Heart left ventricle (tissue), 13 donors: ENCODE measurements around the gene CAMP.

Experiments used
- CTCF ChIP-seq, 12 donors: fragments of 200-600 bp; sonication (generic) in 4 of 12; IDR thresholded peaks; one replicate each; pipeline versions ENCODE4 v1.5.0 to v1.8.0; 2018 to 2022; ENCODE audit warnings: antibody characterized with exemption in 12 of 12, mild to moderate bottlenecking in 5 of 12
- POLR2A ChIP-seq, 2 donors: fragments of 450-650 bp; IDR thresholded peaks; one replicate each; pipeline ENCODE4 v1.6.1; 2017; ENCODE audit warnings: antibody characterized with exemption in 2 of 2, mild to moderate bottlenecking in 2 of 2, moderate library complexity in 2 of 2
- donor health status: ischemic (EF 13 %, LVEDD 7.1; RV severe dilation, severe dysfunction).
- donor health status: DM: no; HTN: yes; CAD: no.
- donor health status: DM: no; HTN: no; CAD: no.
- donor health status: ischemic (EF 25% LVEDD 6.9; RV normal size, moderate dysfunction).
- donor health status: ischemic (EF 25% LVEDD 5.7; RV mildly dilated, moderate dysfunction).
- donor health status: ischemic (EF 35%, LVEDD 5.7; RV mildly dilated, moderate dysfunction).
- donor health status: nonischemic (EF 11% LVEDD 7.7; RV severe dilation, severe dysfunction).
- donor health status: DM: yes; HTN: yes; CAD: no.
- donor health status: PGD.
- donor health status: ischemic (EF 29% LVEDD 5.4; RV normal size, mild dysfunction).
- donor health status: nonischemic (EF 23%, LVEDD 6.1; RV moderate dilation, normal function).

DNA sequence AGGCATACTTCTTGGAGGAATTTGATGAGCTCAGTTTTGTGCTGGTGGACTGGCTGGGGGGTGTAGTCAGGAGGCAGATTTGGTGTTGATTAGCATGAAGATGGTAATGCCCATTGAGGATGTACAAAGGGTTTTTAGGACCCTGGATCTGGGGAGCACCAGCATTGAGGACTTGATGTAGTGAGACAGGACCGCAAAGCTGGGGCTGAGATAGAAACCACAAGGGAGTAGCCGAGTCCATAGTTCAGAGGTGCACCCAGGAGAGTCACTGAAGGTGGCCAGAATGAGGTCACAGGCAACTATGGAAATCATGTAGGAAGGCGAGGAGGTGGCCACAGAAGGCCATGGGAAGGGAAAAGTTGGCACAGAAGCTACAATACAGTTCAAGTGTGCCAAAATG, 32.4 kb upstream of the CAMP start:
- TF ChIP-seq CTCF (IDR thresholded peaks at IDR 0.05) (no peak), POLR2A (IDR thresholded peaks at IDR 0.05) (no peak)
